HG02973 (cell line): ENCODE results near the gene WAC.
A peak's percentile ranks its signal among the peaks of the same experiment; 100 is the strongest.
"Not testable (repeated sequence)": the region's sequence is repeated elsewhere in the genome, so short reads cannot be mapped to it uniquely, and the experiment has no call there.

Source experiments
- ATAC-seq: cut with Tn5 transposase; IDR thresholded peaks from one replicate; pipeline ENCODE4 v1.9.1; 2021; ENCODE audit warnings: moderate library complexity; ENCODE audit not compliant: unreplicated experiment

The WAC gene

GRCh38 chr10:28560617-28561016 is 27.7 kb downstream of the WAC start:
- ATAC-seq = no peak

DNA sequence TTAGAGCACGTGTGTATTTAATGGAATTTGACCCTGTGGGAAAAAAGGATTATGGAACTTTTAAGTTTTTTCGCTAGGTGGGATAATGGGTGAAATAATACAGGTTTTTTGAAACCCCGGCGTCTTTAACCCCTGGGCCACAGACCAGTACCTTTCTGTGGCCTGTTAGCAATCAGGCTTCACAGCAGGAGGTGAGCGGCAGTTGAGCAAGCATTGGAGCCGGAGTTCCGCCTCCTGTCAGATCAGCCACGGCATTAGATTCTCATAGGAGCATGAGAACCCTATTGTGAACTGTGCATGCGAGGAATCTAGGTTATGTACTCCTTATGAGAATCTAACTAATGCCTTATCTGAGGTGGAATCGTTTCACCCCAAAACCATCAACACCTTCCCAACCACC is 28.6 kb downstream of the WAC start:
- ATAC-seq = no peak

- ATAC-seq = peak; percentile 44
These were observed 32.0 kb downstream of the WAC start for GRCh38 chr10:28564905-28565304.

- ATAC-seq = no peak
These were observed 33.6 kb downstream of the WAC start for GRCh38 chr10:28566458-28567015.

DNA sequence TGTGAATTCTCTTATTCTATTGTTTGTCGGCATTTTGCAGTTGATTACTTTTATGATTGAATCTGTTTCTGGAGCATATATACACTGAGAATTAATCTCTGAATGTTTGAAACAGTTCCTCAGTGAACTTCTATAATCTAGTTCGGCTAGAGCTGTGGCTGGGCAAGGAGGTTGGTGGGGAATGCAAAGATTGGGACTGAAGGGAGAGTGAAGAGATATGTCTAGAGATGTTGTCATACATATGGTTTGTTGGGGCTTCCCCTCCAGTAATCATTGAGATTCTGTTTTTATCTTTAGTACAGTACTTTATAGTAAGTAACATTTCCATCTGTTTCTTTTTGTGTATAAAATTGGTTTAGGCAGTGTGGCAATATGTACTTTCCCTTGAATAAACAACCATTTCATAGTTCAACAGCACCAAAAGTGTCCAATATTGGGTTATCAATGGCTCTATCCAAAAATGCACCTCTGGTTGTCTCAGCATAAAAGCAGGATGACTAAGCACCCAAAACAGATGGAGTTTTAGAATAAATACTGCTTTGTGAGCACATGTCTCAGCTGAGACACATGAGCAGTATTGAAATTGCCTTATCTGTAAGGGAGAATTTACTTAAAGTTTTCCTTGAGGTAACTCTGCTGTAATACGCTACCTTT is 36.7 kb downstream of the WAC start:
- no peak for ATAC-seq

DNA sequence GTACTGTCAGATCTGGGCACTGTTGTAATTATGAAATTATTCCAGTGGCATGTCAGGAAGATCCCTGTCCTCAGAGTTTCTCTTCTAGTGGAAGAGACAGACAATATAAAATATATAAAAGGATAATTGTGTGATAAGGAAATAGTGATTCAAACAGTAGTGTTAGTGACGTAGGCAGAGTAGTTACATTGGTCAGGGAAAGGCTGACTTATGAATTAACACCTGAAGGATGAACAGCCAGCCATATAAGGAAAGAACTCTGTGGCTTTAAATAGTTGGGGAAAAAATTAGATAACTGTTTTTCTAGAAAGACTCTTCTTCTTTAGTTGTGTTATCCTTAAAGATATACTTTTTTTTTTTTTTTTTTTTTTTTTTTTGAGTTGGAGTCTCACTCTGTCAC is 37.7 kb downstream of the WAC start:
- ATAC-seq = no peak

- no peak for ATAC-seq
These were observed 38.3 kb downstream of the WAC start for GRCh38 chr10:28571265-28571664.

GRCh38 chr10:28574214-28574613 is 41.3 kb downstream of the WAC start:
- not testable (repeated sequence) for ATAC-seq

GRCh38 chr10:28575852-28576251 is 42.9 kb downstream of the WAC start:
- ATAC-seq = no peak

DNA sequence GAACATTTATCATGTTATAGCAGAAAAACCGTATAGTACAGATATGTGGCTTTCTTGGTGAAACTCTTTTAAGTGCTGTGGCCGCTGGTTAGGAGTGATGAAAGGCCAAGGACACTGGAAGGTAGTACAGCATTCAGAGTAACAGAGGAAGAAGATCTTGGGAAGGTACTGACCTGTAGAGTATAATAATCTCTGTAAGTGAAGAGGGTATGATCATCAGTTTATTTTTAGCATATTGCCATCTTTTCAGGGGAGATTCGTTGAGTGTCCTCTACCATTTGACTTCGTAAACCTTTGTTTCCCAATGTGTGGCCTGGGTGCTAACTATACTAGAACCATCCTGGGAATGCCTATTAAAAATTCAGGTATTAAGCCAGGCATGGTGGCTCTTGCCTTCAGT is 44.6 kb downstream of the WAC start:
- ATAC-seq = no peak

DNA sequence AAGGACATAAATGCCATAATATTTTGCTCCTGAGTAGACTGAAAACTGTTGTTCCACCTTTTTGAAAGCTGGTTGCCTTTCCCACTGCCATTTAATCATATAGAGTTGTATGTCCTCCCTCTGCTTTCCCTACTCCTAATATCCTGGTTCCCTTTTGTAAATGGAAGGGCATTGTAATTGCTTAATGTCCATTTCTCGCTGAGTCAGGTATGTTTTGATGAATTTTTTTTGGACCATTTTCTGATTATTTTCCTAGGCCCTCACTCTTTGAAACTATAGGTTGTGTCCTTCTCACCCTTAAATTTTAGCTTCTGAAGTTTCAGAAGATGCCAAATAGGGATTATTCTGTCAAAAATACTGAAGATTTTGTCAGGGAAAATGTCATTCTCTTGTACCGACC is 45.5 kb downstream of the WAC start:
- ATAC-seq = no peak

GRCh38 chr10:28580825-28581224 is 47.9 kb downstream of the WAC start:
- no peak for ATAC-seq

DNA sequence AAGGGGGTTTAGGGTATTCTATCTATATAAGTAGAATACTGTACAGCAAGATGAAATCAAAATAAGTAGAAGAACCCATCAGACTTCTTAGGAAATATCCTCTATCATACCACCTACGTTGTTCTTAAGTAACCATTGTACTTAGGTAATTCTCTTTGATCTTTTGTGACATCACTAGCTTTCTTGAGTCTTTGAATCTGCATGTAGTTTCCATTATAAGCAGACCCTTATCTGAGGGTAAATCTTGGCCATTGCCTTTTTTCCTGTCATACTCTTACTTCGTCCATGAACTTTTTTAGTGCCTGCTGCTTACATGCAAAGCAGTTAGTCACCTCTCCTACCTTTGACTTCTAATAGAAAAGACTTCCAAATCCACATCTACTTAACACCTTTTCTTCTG is 49.0 kb downstream of the WAC start:
- no peak for ATAC-seq

DNA sequence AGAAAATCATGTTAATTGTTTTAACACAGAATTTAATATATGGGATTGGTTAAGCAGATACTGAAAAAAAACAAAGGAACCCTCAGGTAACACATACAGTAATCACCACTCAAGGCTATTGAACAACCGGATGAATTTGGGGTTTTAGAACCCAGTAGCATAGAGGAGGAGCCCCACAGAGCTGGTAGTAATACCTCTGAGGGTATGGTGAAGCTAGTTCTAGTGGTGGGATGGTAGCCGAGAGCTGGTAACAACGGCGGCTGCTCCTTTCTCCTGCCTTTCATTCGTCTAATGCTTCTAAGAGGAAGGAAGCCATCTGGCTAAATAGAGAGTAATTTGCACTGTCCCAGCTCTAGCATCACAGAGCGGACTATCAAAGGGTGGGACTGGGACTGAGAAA is 52.2 kb downstream of the WAC start:
- no peak for ATAC-seq

DNA sequence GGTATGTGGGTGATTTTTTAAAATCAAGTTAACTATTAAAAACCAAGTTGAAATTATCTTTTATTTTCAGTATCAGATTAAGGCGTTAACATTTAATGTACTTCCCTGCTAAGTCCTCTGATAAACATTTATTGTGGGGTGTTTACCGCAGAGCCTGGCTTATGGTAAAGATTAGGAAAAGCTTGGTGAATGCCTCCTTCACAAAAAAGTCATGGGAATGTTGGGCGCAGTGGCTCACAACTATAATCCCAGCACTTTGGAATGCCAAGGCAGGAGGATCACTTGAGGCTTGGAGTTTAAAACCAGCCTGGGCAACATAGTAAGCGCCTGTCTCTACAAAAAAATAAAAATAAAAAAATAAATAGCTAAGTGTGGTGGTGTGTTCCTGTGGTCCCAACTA is 53.3 kb downstream of the WAC start:
- no peak for ATAC-seq

- no peak for ATAC-seq
These were observed 54.5 kb downstream of the WAC start for GRCh38 chr10:28587270-28587969.

DNA sequence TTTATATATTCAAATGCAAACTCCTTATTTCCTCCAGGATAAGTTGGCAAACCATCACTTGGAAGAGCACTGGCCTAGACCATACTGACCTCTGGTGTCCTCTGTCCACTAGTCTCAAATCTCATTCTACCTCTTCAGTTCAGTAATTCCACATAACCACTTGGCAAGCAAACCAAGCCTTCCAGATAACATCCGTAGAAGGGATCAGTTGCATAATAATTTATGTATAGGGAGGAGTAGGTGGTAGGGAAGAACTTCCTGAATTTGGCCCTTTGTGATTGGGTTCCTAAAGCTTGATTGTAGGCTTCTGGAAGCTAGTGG is 55.0 kb downstream of the WAC start:
- ATAC-seq = no peak

DNA sequence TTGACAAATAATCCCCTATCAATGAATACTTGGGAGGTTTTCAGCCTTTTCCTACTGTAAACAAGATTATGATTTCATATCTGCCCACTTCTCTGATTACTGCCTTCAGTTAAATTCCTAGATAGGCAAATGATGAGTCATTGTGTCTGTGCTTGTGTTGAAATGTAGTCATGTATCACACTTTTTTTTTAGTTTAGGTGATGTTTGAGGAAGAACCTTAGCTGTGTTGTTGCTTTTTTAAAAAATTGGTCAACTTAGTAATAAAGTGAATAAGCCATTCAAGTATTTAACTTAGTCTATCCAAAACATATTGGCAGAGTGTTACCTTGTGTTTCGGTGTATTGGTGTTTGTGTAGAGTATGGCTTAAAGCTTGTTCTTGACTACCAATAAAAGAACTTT is 60.0 kb downstream of the WAC start:
- no peak for ATAC-seq

- ATAC-seq = no peak
These were observed 60.9 kb downstream of the WAC start for GRCh38 chr10:28593811-28594210.

DNA sequence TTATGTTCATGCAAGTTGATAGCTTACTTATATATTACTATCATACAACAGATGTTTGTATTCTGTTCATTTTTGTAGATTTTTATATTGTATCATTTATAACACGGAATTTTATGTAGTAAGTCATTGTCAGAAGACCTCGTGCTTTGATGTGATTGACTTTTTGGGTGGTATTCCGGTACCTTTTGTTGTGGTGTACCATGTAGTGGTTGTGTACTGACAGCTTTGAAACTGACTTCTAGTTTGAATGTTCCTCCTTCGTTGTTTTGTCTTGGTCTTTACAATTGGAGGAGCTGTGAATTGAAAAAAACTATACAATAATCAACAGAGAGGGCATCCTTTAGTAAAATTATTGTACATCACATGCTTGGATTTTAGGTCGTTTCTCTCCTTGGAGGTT is 61.5 kb downstream of the WAC start:
- ATAC-seq = no peak

DNA sequence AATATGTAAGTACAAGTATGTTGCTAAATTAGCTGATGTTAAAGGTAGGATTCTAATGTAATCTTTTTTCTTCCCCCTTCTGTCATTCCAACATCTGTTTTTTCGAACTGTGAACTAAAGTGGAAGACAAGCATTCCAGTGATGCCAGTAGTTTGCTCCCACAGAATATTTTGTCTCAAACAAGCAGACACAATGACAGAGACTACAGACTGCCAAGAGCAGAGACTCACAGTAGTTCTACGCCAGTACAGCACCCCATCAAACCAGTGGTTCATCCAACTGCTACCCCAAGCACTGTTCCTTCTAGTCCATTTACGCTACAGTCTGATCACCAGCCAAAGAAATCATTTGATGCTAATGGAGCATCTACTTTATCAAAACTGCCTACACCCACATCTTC is 62.7 kb downstream of the WAC start:
- ATAC-seq = no peak

- ATAC-seq = no peak
These were observed 67.1 kb downstream of the WAC start for GRCh38 chr10:28600056-28600455.

- no peak for ATAC-seq
These were observed 68.1 kb downstream of the WAC start for GRCh38 chr10:28601012-28601411.
